ENCODE measurements around the gene DCTPP1. TPM values are rescaled to one million over a fixed set of nuclear protein-coding genes. Genes with fewer than 3 reads are reported as not detected.
A peak's percentile ranks its signal among the peaks of the same experiment; 100 is the strongest.

DCTPP1 gene
- total RNA-seq, 1 experiment from 2014 or later, result 28.9 TPM

- DNase-seq (ENCODE audit: low spot score), result no peak
Measured at GRCh38 chr16:30382111-30382881, 47.5 kb downstream of the DCTPP1 start, which contains the start of gene SEPTIN1. TSS of gene SEPTIN1 (minus strand) at chr16:30382561. CDS start at chr16:30382542, 19 bp downstream.

GRCh38 chr16:30381291-30382041 lies 48.4 kb downstream of the DCTPP1 start:
- no peak for DNase-seq (ENCODE audit: low spot score)

- no peak for DNase-seq (ENCODE audit: low spot score)
Measured at GRCh38 chr16:30380803-30381208, 49.0 kb downstream of the DCTPP1 start.

GRCh38 chr16:30380072-30380802 lies 49.6 kb downstream of the DCTPP1 start:
- DNase-seq (ENCODE audit: low spot score), result no peak

- no peak for DNase-seq (ENCODE audit: low spot score)
Measured at GRCh38 chr16:30379158-30379783, 50.6 kb downstream of the DCTPP1 start.

- DNase-seq (ENCODE audit: low spot score), result peak; percentile 93
Measured at GRCh38 chr16:30378236-30379157, 51.3 kb downstream of the DCTPP1 start.

GRCh38 chr16:30377812-30378235 lies 52.0 kb downstream of the DCTPP1 start:
- peak; percentile 75 for DNase-seq (ENCODE audit: low spot score)

- no peak for DNase-seq (ENCODE audit: low spot score)
Measured at GRCh38 chr16:30377050-30377811, 52.6 kb downstream of the DCTPP1 start.

GRCh38 chr16:30376461-30376902 lies 53.3 kb downstream of the DCTPP1 start:
- DNase-seq (ENCODE audit: low spot score), result no peak

GRCh38 chr16:30375864-30376263 lies 54.0 kb downstream of the DCTPP1 start:
- DNase-seq (ENCODE audit: low spot score), result no peak

- no peak for DNase-seq (ENCODE audit: low spot score)
Measured at GRCh38 chr16:30374538-30374937, 55.3 kb downstream of the DCTPP1 start, which contains the start of gene MYL11. TSS of gene MYL11 (plus strand) at chr16:30374802. CDS start at chr16:30374858, 56 bp downstream.

Other genes with a start within 250 kb of the DCTPP1 start
- gene CORO1A, start 246.4 kb downstream of the DCTPP1 start, total RNA-seq (2014; rRNA removed; shearing (Covaris generic)), result 7.3 and 7.9 TPM in 2 replicates
- 177 and 278 TPM in 2 replicates for gene BOLA2B, start 236.4 kb downstream of the DCTPP1 start, total RNA-seq (2014; rRNA removed; shearing (Covaris generic))
- gene SLX1A, start 236.2 kb downstream of the DCTPP1 start, total RNA-seq (2014; rRNA removed; shearing (Covaris generic)), result 24.7 and 61.0 TPM in 2 replicates
- gene SULT1A3, start 230.8 kb downstream of the DCTPP1 start, total RNA-seq (2014; rRNA removed; shearing (Covaris generic)), result 2.3 and 4.0 TPM in 2 replicates
- 0.43 and 0.46 TPM in 2 replicates for gene NPIPB13, start 181.6 kb downstream of the DCTPP1 start, total RNA-seq (2014; rRNA removed; shearing (Covaris generic))
- gene CD2BP2, start 74.7 kb downstream of the DCTPP1 start, total RNA-seq (2014; rRNA removed; shearing (Covaris generic)), result 42.7 and 53.6 TPM in 2 replicates
- 10.4 and 15.9 TPM in 2 replicates for gene TBC1D10B, start 59.5 kb downstream of the DCTPP1 start, total RNA-seq (2014; rRNA removed; shearing (Covaris generic))
- not detected in 2 replicates for gene MYL11, start 55.2 kb downstream of the DCTPP1 start, total RNA-seq (2014; rRNA removed; shearing (Covaris generic))
- gene SEPTIN1, start 47.5 kb downstream of the DCTPP1 start, total RNA-seq (2014; rRNA removed; shearing (Covaris generic)), result not detected in 2 replicates
- gene ZNF48, start 34.6 kb downstream of the DCTPP1 start, total RNA-seq (2014; rRNA removed; shearing (Covaris generic)), result 4.1 and 7.4 TPM in 2 replicates
- 12.0 and 24.3 TPM in 2 replicates for gene ZNF771, start 22.4 kb downstream of the DCTPP1 start, total RNA-seq (2014; rRNA removed; shearing (Covaris generic))
- gene SEPHS2, start 15.8 kb upstream of the DCTPP1 start, total RNA-seq (2014; rRNA removed; shearing (Covaris generic)), result 7.3 and 8.9 TPM in 2 replicates
- gene ITGAL, start 42.7 kb upstream of the DCTPP1 start, total RNA-seq (2014; rRNA removed; shearing (Covaris generic)), result not detected in 2 replicates
- 22.7 and 29.2 TPM in 2 replicates for gene ZNF768, start 96.5 kb upstream of the DCTPP1 start, total RNA-seq (2014; rRNA removed; shearing (Covaris generic))
- 1.5 and 2.6 TPM in 2 replicates for gene ZNF747, start 104.8 kb upstream of the DCTPP1 start, total RNA-seq (2014; rRNA removed; shearing (Covaris generic))
- 3.2 and 5.2 TPM in 2 replicates for gene ZNF764, start 128.3 kb upstream of the DCTPP1 start, total RNA-seq (2014; rRNA removed; shearing (Covaris generic))
- 3.1 and 6.0 TPM in 2 replicates for gene ZNF688, start 141.7 kb upstream of the DCTPP1 start, total RNA-seq (2014; rRNA removed; shearing (Covaris generic))
- gene ZNF785, start 155.7 kb upstream of the DCTPP1 start, total RNA-seq (2014; rRNA removed; shearing (Covaris generic)), result 1.3 and 3.1 TPM in 2 replicates
- gene ZNF689, start 180.4 kb upstream of the DCTPP1 start, total RNA-seq (2014; rRNA removed; shearing (Covaris generic)), result 9.6 TPM in 2 replicates
- 5.2 and 13.6 TPM in 2 replicates for gene PRR14, start 220.9 kb upstream of the DCTPP1 start, total RNA-seq (2014; rRNA removed; shearing (Covaris generic))
- gene FBRS, start 228.4 kb upstream of the DCTPP1 start, total RNA-seq (2014; rRNA removed; shearing (Covaris generic)), result 5.0 and 5.9 TPM in 2 replicates